ENCODE results near the gene CHGA.

Gene CHGA

DNA sequence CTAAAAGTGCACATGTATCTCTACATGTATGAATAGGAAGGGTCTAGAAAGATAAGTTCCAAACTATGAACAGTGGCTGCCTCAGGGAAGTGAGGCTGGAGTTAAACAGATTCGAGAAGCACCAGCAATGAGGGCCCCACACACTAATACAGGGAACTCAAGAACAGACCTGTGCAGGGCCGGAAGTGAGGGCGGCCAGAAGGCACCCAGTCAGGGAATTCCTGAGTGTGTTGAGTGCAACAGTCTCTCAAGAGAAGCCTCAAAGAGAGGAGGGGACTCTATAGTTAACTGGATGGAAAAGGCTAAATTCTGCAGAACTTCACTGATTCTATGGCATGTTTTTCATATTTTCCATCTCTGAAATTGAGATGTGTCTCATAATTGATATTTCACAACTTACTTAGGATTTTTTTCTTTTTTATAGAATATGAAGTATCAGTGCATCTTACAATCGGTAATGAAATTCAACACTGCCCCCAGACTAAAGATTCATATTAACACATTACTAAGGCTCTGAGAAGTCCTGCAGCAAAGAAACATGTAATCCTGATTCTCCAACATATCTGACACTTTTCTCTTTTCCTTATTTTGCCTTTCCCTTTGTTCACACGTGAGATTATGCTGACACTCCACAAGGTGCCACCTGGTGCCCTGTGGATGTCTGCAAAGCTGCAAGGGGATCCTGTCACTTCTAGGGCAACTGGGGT, 61.3 kb downstream of the CHGA start:
- no peak overlapping the region for H3K27ac ChIP-seq
- TF ChIP-seq, protein P1, sequence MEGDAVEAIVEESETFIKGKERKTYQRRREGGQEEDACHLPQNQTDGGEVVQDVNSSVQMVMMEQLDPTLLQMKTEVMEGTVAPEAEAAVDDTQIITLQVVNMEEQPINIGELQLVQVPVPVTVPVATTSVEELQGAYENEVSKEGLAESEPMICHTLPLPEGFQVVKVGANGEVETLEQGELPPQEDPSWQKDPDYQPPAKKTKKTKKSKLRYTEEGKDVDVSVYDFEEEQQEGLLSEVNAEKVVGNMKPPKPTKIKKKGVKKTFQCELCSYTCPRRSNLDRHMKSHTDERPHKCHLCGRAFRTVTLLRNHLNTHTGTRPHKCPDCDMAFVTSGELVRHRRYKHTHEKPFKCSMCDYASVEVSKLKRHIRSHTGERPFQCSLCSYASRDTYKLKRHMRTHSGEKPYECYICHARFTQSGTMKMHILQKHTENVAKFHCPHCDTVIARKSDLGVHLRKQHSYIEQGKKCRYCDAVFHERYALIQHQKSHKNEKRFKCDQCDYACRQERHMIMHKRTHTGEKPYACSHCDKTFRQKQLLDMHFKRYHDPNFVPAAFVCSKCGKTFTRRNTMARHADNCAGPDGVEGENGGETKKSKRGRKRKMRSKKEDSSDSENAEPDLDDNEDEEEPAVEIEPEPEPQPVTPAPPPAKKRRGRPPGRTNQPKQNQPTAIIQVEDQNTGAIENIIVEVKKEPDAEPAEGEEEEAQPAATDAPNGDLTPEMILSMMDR (IDR thresholded peaks at IDR 0.05): no peak
- TF ChIP-seq ZFX (IDR thresholded peaks at IDR 0.05; ENCODE audit: borderline replicate concordance): no peak
